Stimulated activated CD8-positive, alpha-beta memory T cell treated with anti-CD3 and anti-CD28 coated beads, Interleukin-4, amount 100 ng/mL, for 4 hours (primary cell): Measurements from ENCODE around the gene TM4SF1.

ENCODE experiments used
- DNase-seq, 2 donors: peaks; one replicate each; pipeline ENCODE4 v3.0.0-alpha.2; 2020; ENCODE audit warnings: low read depth in 2 of 2, low spot score in 1 of 2

The TM4SF1 gene, protein sequence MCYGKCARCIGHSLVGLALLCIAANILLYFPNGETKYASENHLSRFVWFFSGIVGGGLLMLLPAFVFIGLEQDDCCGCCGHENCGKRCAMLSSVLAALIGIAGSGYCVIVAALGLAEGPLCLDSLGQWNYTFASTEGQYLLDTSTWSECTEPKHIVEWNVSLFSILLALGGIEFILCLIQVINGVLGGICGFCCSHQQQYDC

GRCh38 chr3:149377408-149378364, at the start of gene TM4SF1:
Gene TM4SF1 (minus strand): TSS chr3:149377649. CDS start chr3:149377547, 102 bp downstream.
- no peak for DNase-seq

DNA sequence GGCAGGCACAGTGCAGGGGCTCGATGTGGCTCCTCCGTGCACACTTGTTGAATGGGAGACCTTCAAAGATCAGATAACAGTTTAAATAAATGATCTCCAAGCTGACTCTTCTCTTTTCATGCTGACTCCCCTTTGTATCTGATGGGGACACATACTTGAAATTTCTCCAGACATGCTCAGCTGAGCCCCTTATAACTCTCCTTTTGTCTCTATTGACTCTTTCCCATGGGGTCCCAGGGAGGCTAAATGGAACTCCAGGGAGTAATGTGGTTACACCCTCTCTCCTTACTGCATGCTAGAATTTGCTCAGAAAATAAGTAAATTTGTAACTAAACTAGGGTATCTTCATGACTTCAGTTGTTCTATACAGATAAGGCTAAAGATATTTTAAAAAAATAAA, 48.9 kb upstream of the TM4SF1 start:
- DNase-seq, result no peak

DNA sequence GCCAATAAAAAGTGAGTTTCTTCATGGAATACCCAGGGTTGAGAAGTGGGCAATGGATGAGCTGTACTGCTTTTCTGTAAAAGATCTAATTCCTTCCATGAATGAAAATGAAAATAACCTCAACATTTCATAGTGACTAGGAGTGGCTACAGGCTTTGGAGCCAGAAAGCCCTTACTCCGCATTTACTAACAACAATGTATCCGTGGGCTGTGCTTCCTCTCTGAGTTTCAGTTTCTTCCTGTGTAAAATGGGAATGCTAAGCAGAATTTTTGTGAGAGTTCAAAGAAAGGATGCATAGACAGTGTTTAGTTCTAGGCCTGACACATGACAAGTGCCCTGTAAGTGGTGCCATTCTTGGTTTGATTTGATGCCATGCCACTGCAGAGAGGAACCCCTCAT, 47.5 kb upstream of the TM4SF1 start:
- DNase-seq, result no peak

GRCh38 chr3:149421764-149422163, 44.3 kb upstream of the TM4SF1 start:
- no peak for DNase-seq

GRCh38 chr3:149419816-149420215, 42.4 kb upstream of the TM4SF1 start:
- DNase-seq, result no peak

DNA sequence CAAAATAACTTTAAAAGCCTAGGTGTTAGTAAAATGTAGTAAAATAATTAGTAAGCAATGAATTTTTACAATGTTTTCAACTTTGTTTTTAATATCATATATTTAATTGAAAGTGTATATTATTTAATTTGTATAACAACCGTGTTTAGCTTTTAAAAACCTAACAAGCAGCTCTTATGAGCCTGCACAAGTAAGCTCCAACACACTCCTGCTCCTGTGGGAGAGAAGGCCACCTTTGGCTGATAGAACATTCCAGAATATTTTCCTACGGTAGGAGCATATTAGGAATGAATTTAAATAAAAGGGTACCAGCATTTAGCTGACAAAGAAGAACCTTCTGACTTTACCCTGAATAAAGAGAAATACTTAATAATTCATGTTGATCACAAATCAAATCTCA, 40.3 kb upstream of the TM4SF1 start:
- no peak for DNase-seq

DNA sequence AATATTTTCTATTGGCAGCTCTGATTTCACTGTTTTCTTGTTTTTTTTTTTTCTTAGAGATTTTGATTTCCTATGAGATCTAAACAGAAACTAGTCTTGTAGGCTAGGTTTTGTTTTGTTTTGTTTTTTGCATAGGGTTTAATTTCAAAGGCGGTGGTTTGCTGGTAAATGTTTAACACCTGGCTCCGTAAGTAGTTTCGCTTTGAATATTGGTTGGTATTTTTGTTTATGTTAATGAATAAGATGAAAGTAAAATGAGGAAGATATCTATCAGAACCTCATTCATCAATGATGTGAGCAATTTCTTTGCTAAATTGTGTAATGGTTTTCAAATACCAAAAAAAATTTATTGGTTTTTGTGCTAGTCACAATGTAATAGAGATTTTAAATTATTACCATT, 39.7 kb upstream of the TM4SF1 start:
- DNase-seq, result no peak

- DNase-seq, result no peak
Measured at GRCh38 chr3:149415484-149415883, 38.0 kb upstream of the TM4SF1 start.

- no peak for DNase-seq
Measured at GRCh38 chr3:149414557-149415231, 37.2 kb upstream of the TM4SF1 start.

- DNase-seq, result no peak
Measured at GRCh38 chr3:149411583-149411982, 34.1 kb upstream of the TM4SF1 start.

DNA sequence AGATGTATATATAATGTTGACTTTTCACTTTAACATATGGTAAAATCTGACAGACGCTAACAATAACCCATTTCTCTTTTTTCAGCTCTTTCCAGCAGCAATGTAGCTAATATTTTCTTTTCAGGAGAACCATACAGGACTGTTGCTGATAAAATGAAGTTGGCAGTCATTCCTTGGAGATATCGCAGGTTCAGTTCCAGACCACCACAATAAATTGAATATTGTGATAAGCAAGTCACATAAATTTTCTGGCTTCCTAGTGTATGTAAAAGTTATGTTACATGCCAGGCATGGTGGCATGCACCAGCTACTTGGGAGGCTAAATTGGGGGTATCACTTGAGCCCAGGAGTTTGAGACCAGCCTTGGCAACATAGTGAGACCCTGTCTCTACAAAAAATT, 31.9 kb upstream of the TM4SF1 start:
- DNase-seq, result no peak

- DNase-seq, result no peak
Measured at GRCh38 chr3:149407898-149408297, 30.4 kb upstream of the TM4SF1 start.

- no peak for DNase-seq
Measured at GRCh38 chr3:149406244-149406752, 28.8 kb upstream of the TM4SF1 start.

GRCh38 chr3:149403443-149403842, 26.0 kb upstream of the TM4SF1 start:
- DNase-seq, result no peak

DNA sequence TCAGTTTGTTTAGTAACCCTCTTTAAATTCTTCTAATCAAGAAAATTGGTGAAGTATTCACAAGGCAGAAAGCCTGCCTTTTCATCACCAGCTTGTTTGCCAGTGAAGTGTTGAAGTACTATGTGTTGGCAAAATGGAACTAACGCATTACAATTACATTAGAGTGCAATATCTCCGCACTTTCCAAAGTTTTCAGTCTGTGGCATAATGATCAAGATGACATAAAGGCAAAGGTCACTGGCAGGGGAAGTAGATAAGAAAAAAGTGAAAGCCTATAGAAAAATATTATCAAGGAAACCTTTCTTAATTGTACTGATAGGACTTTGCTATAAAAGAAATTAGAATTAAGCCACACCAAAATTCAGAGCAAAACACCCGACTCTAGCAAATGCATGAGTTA, 25.0 kb upstream of the TM4SF1 start:
- no peak for DNase-seq

GRCh38 chr3:149401926-149402310, 24.5 kb upstream of the TM4SF1 start:
- no peak for DNase-seq

DNA sequence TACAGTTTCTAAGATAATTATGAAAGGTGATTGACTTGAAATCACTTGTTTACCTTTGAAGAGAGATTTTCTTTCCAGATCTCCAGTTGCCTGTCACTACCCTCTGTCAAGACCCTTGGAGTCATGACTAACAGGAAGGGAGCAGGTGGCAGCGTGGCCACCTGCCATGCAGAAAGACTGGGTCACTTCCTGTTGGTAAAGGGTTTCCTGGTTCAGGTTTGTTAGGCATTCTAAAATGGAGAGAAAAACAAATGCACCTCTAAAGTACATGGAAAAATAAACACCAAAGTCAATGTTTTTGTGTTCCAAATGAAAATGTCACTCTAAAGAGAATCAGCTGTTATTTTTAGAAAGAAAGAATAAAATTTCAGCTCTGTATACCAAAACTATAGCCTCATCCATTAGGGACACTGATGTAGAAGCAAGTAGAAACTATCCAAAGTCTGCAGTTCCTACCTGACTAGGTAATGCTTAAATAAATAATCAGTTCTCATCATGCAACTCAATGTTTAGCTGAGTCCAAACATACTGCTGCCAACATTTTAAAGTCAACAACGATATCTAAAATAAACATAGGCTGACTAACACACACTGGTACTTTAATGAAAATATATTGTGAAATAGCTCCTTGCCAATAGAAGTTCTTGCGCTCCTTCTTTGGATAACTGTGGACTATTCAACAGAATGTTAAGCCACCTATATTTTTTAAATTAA, 23.9 kb upstream of the TM4SF1 start:
- no peak for DNase-seq

GRCh38 chr3:149400645-149401044, 23.2 kb upstream of the TM4SF1 start:
- DNase-seq, result no peak

- no peak for DNase-seq
Measured at GRCh38 chr3:149398296-149398695, 20.8 kb upstream of the TM4SF1 start.

GRCh38 chr3:149397528-149397927, 20.1 kb upstream of the TM4SF1 start:
- DNase-seq, result no peak

DNA sequence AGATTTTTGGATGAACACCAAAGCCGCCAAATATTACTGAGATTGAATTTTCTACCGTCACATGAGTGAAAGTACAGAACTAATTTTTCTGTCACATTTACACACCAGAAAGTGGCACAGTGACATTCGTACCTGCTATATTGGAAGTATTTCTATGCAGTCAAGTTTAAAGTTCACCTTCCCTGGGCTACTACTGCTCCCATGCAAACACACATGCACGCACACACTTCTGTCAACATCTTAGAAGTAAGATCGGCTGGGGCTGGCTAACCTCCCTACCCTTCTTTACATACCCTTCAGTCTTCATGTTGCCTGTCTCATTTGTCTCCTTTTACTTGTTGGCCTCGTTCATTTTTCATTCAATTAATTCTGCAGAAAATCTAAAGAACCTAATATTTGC, 19.0 kb upstream of the TM4SF1 start:
- DNase-seq, result no peak
